Stimulated activated CD8-positive, alpha-beta memory T cell treated with anti-CD3 and anti-CD28 coated beads, Interleukin-15, amount 100 ng/mL, for 4 hours (primary cell): ENCODE measurements around the gene DAZAP1.

Experiments
- DNase-seq, 2 donors: peaks; one replicate each; pipeline ENCODE4 v3.0.0-alpha.2; 2020; ENCODE audit warnings: low read depth in 2 of 2

Gene DAZAP1

GRCh38 chr19:1393841-1394240 lies 13.5 kb upstream of the DAZAP1 start:
- DNase-seq, result no peak

- no peak for DNase-seq
Observed at GRCh38 chr19:1394252-1395193, 12.9 kb upstream of the DAZAP1 start.

- DNase-seq, result no peak
Observed at GRCh38 chr19:1395194-1396018, 12.0 kb upstream of the DAZAP1 start.

GRCh38 chr19:1396019-1396767 lies 11.2 kb upstream of the DAZAP1 start:
- no peak for DNase-seq

GRCh38 chr19:1396768-1397679 lies 10.4 kb upstream of the DAZAP1 start:
- DNase-seq, result no peak

GRCh38 chr19:1397838-1398237 lies 9.5 kb upstream of the DAZAP1 start:
- DNase-seq, result no peak

GRCh38 chr19:1399079-1399478 lies 8.3 kb upstream of the DAZAP1 start:
- no peak for DNase-seq

- no peak for DNase-seq
Observed at GRCh38 chr19:1399745-1400144, 7.6 kb upstream of the DAZAP1 start.

- no peak for DNase-seq
Observed at GRCh38 chr19:1400281-1401137, 6.9 kb upstream of the DAZAP1 start.

- peak in 1 of 2 donors; percentile 27 for DNase-seq
Observed at GRCh38 chr19:1401138-1401888, 6.1 kb upstream of the DAZAP1 start, which contains the start of gene GAMT. GAMT (minus strand) TSS chr19:1401542; CDS start chr19:1401476, 66 bp downstream.

GRCh38 chr19:1401889-1402217 lies 5.5 kb upstream of the DAZAP1 start:
- no peak for DNase-seq

- no peak for DNase-seq
Observed at GRCh38 chr19:1402411-1403070, 4.8 kb upstream of the DAZAP1 start.

- DNase-seq, result peak; percentile 98 to 100
Observed at GRCh38 chr19:1406774-1407527, 435 bp upstream of the DAZAP1 start.

- peak; percentile 22 to 42 for DNase-seq
Observed at GRCh38 chr19:1408300-1409203, 1.2 kb downstream of the DAZAP1 start.

GRCh38 chr19:1409204-1410005 lies 2.0 kb downstream of the DAZAP1 start:
- DNase-seq, result no peak
